HepG2 (cell line): ENCODE results near the gene SLC29A1. TPM values are rescaled to one million over a fixed set of nuclear protein-coding genes. Genes with fewer than 3 reads are reported as not detected.

Experiments used
- ATF6 ChIP-seq: sonication (generic); formaldehyde crosslinking; conservative IDR thresholded peaks from 2 replicates; pipeline ENCODE4 v1.4.0; 2020; ENCODE audit warnings: missing genetic modification reagents
- DDIT3 ChIP-seq: sonication (generic); formaldehyde crosslinking; IDR thresholded peaks from 2 replicates; pipeline ENCODE4 v1.4.0; 2020; ENCODE audit warnings: mild to moderate bottlenecking, missing genetic modification reagents
- DR1 ChIP-seq: sonication (generic); formaldehyde crosslinking; IDR thresholded peaks from 2 replicates; pipeline ENCODE4 v1.8.0; 2021; ENCODE audit warnings: mild to moderate bottlenecking, missing genetic modification reagents, inconsistent platforms
- ETV5 ChIP-seq: IDR thresholded peaks from 2 replicates; pipeline ENCODE4 v1.6.1; 2018; ENCODE audit warnings: missing biosample characterization, missing genetic modification reagents, inconsistent platforms, borderline replicate concordance
- MTA3 ChIP-seq: sonication (generic); formaldehyde crosslinking; IDR thresholded peaks from 2 replicates; pipeline ENCODE4 v1.4.0; 2020; ENCODE audit warnings: missing genetic modification reagents
- NCOR1 ChIP-seq: fragments of 200-600 bp; sonication (generic); IDR thresholded peaks from 2 replicates; pipeline ENCODE4 v1.7.0; 2017; ENCODE audit warnings: antibody characterized with exemption, low read length, borderline replicate concordance
- PATZ1 ChIP-seq: sonication (generic); formaldehyde crosslinking; IDR thresholded peaks from 2 replicates; pipeline ENCODE4 v1.4.0; 2020; ENCODE audit warnings: missing genetic modification reagents
- PRMT3 ChIP-seq: sonication (generic); formaldehyde crosslinking; IDR thresholded peaks from 2 replicates; pipeline ENCODE4 v1.8.1; 2022; ENCODE audit warnings: low read depth, mild to moderate bottlenecking, moderate library complexity, missing genetic modification reagents, borderline replicate concordance
- RFXANK ChIP-seq: IDR thresholded peaks from 2 replicates; pipeline ENCODE4 v1.6.1; 2016
- SP4 ChIP-seq: sonication (generic); formaldehyde crosslinking; IDR thresholded peaks from 2 replicates; pipeline ENCODE4 v1.8.1; 2023; ENCODE audit warnings: mild to moderate bottlenecking, missing genetic modification reagents
- SRSF1 ChIP-seq: fragments of 200-400 bp; formaldehyde crosslinking; optimal IDR thresholded peaks from 2 replicates; pipeline ENCODE3; 2017; ENCODE audit warnings: mild to moderate bottlenecking, low read depth, low read length, moderate library complexity
- ZFP36L2 ChIP-seq: sonication (generic); formaldehyde crosslinking; IDR thresholded peaks from 2 replicates; pipeline ENCODE4 v1.4.0; 2020; ENCODE audit warnings: missing genetic modification reagents
- ZNF382 ChIP-seq: sonication (generic); formaldehyde crosslinking; IDR thresholded peaks from 2 replicates; pipeline ENCODE4 v1.5.0; 2020; ENCODE audit warnings: missing genetic modification reagents, mild to moderate bottlenecking, borderline replicate concordance
- ZNF512B ChIP-seq: sonication (generic); formaldehyde crosslinking; IDR thresholded peaks from 2 replicates; pipeline ENCODE4 v1.5.1; 2020; ENCODE audit warnings: missing genetic modification reagents, mild to moderate bottlenecking, borderline replicate concordance
- ZNF589 ChIP-seq: sonication (generic); formaldehyde crosslinking; conservative IDR thresholded peaks from 2 replicates; pipeline ENCODE4 v1.8.0; 2022; ENCODE audit warnings: mild to moderate bottlenecking, moderate library complexity, missing genetic modification reagents
- ZNF7 ChIP-seq: IDR thresholded peaks from 2 replicates; pipeline ENCODE4 v1.6.1; 2016; ENCODE audit warnings: missing biosample characterization, missing genetic modification reagents
- ZNF710 ChIP-seq: sonication (generic); formaldehyde crosslinking; IDR thresholded peaks from 2 replicates; pipeline ENCODE4 v1.5.0; 2020; ENCODE audit warnings: mild to moderate bottlenecking, missing genetic modification reagents, borderline replicate concordance
- ZNF747 ChIP-seq: sonication (generic); formaldehyde crosslinking; IDR thresholded peaks from 2 replicates; pipeline ENCODE4 v1.8.1; 2023; ENCODE audit warnings: missing genetic modification reagents, mild to moderate bottlenecking, borderline replicate concordance
- ZNF839 ChIP-seq: sonication (generic); formaldehyde crosslinking; IDR thresholded peaks from 2 replicates; pipeline ENCODE4 v1.4.0; 2020; ENCODE audit warnings: missing genetic modification reagents, mild to moderate bottlenecking, borderline replicate concordance
- polyA plus RNA-seq, 8 experiments: library from polyadenylated mRNA; depleted of rRNA in 3 of 8; stranded (reverse) in 7 of 8; unstranded in 1 of 8; fragments of >200 nt; fragmentation: Illumina TruSeq in 4 of 8; extraction: Trizol in 4 of 8; gene quantifications; 2 replicates each; pipeline versions ENCODE4 v1.2.1 to v1.2.3, GENCODE V29; 2011 to 2016; ENCODE audit warnings: low read depth in 4 of 8, missing spikeins in 1 of 8, mixed read lengths in 1 of 8; ENCODE audit not compliant: insufficient read depth in 1 of 8
- total RNA-seq, 5 experiments: library from RNA; depleted of rRNA; stranded (reverse); fragments of >200 nt; fragmentation: Illumina TruSeq; extraction: Trizol; gene quantifications; 2 replicates each; pipeline ENCODE4 v1.2.3, GENCODE V29; 2016; ENCODE audit warnings: low read depth in 1 of 5

The SLC29A1 gene
- total and polyA plus RNA-seq, 2 of the 13 experiments (the other 11 are each of a cell fraction or from before 2014, with no cell fraction given): 43.2 to 106 TPM

GRCh38 chr6:44257025-44257752, 33.8 kb downstream of the SLC29A1 start, which contains the start of gene SLC35B2 (continued):
- TF ChIP-seq PATZ1 (CRISPR knock-in tag) (peak; percentile 98), ZNF7 (CRISPR knock-in tag) (no peak), ZNF512B (no peak), ZNF839 (peak; percentile 61; the same call in 1 of the 2 replicates), ETV5 (CRISPR knock-in tag) (peak; percentile 59), ATF6 (CRISPR knock-in tag) (0 out of 2 replicates have a peak, but pooled peaks have one; percentile 28), RFXANK (CRISPR knock-in tag) (peak; percentile 76), ZFP36L2 (CRISPR knock-in tag) (no peak), MTA3 (CRISPR knock-in tag) (no peak), PRMT3 (no peak; the same call in none of the 2 replicates), DDIT3 (CRISPR knock-in tag) (no peak), SRSF1 (peak; percentile 87), DR1 (CRISPR knock-in tag) (peak; percentile 79; the same call in 1 of the 2 replicates), ZNF710 (peak; percentile 58; the same call in 1 of the 2 replicates), NCOR1 (peak; percentile 13; the same call in 1 of the 2 replicates), ZNF747 (CRISPR knock-in tag) (peak; percentile 28; the same call in 1 of the 2 replicates), ZNF589 (CRISPR knock-in tag) (0 out of 2 replicates have a peak, but pooled peaks have one; percentile 52), SP4 (CRISPR knock-in tag) (peak; percentile 75), ZNF382 (CRISPR knock-in tag) (no peak)
